ENCODE data around the gene SNX8. TPM values are rescaled to one million over a fixed set of nuclear protein-coding genes. Genes with fewer than 3 reads are reported as not detected.

SNX8 gene
- total and polyA plus RNA-seq, 2 experiments from 2014 or later: 24.7 to 81.4 TPM

DNA sequence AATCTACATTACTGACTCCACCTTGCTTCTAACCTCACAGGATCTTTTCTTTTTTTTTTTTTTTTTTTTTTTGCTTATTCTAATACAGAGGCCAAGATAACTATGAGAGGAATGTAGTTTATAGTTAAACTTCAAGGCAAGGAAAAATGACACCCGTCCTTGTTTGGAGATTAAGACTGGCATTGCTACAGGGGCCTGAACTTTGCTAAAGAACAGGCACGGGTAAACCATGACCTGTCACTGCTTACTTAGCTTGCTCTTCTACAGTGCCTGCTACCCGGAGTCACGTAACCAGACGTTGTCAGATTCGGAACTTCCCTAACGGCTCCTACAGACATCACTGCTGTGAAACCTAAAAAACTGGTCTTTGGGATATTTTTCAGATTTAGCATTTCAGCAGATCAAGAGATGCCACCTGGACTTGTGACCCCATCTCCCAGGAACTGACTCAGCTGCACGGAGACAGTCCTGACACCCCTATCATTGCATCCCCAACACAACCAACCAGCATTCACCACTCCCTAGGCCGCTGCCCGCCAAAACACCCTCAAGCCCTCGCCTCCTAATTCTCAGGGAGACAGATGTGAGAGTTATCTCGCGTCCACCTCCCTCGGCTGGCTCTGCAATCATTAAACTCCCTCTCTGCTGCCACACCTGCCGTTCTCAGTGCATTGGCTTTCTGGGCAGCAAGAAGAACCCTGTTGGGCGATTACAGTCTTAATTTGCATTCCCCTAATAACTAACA, 109.0 kb downstream of the SNX8 start:
- no peaks in the 10 kb centered on the region for H3K36me3 ChIP-seq (replicated peaks; ENCODE audit: insufficient read depth, low read depth)
- H3K27ac ChIP-seq: no peak overlapping the region
- peaks cover 25% of the 10 kb centered on the region for H3K4me1 ChIP-seq (ENCODE audit: insufficient read depth)
- no peaks in the 10 kb centered on the region for H3K9me3 ChIP-seq (ENCODE audit: low read depth)
- no peaks in the 10 kb centered on the region for H4K20me1 ChIP-seq (ENCODE audit: insufficient read depth, poor library complexity, severe bottlenecking)
- no peaks in the 10 kb centered on the region for H3K9me2 ChIP-seq (replicated peaks; ENCODE audit: insufficient read depth)
- H3K79me2 ChIP-seq: no peaks in the 10 kb centered on the region
- H3K4me3 ChIP-seq: no peak overlapping the region
- H2AFZ ChIP-seq: no peak overlapping the region
- no peak for TF ChIP-seq EZH2phosphoT487 (IDR thresholded peaks at IDR 0.05; ENCODE audit: low read depth, severe bottlenecking, unreplicated experiment)
- TF ChIP-seq EZH2 (IDR thresholded peaks at IDR 0.05; ENCODE audit: borderline replicate concordance): no peak
- no peak for TF ChIP-seq CTCF (IDR thresholded peaks at IDR 0.05; ENCODE audit: poor library complexity)
- no peaks in the 10 kb centered on the region for H3K27me3 ChIP-seq
- no peak overlapping the region for H3K4me2 ChIP-seq
- no peak for DNase-seq (ENCODE audit: low spot score)
- 69% methylated on average over 16 of the region's 16 CpGs for WGBS (ENCODE audit: low lambda C conversion rate, missing lambda C conversion rate)

GRCh38 chr7:2204446-2204845, 109.8 kb downstream of the SNX8 start:
- no peak overlapping the region for H3K27ac ChIP-seq
- no peak overlapping the region for H2AFZ ChIP-seq
- H3K27me3 ChIP-seq: no peaks in the 10 kb centered on the region
- TF ChIP-seq EZH2phosphoT487 (IDR thresholded peaks at IDR 0.05; ENCODE audit: low read depth, severe bottlenecking, unreplicated experiment) (no peak), EZH2 (IDR thresholded peaks at IDR 0.05; ENCODE audit: borderline replicate concordance) (no peak), CTCF (IDR thresholded peaks at IDR 0.05; ENCODE audit: poor library complexity) (no peak)
- no peak for DNase-seq (ENCODE audit: low spot score)
- no peaks in the 10 kb centered on the region for H3K36me3 ChIP-seq (replicated peaks; ENCODE audit: insufficient read depth, low read depth)
- H4K20me1 ChIP-seq (ENCODE audit: insufficient read depth, poor library complexity, severe bottlenecking): no peaks in the 10 kb centered on the region
- H3K4me1 ChIP-seq (ENCODE audit: insufficient read depth): peaks cover 25% of the 10 kb centered on the region
- H3K4me2 ChIP-seq: no peak overlapping the region
- H3K9me2 ChIP-seq (replicated peaks; ENCODE audit: insufficient read depth): no peaks in the 10 kb centered on the region
- no peaks in the 10 kb centered on the region for H3K9me3 ChIP-seq (ENCODE audit: low read depth)
- H3K4me3 ChIP-seq: no peak overlapping the region
- H3K79me2 ChIP-seq: no peaks in the 10 kb centered on the region
- WGBS (ENCODE audit: low lambda C conversion rate, missing lambda C conversion rate): 87% methylated on average over 11 of the region's 11 CpGs

DNA sequence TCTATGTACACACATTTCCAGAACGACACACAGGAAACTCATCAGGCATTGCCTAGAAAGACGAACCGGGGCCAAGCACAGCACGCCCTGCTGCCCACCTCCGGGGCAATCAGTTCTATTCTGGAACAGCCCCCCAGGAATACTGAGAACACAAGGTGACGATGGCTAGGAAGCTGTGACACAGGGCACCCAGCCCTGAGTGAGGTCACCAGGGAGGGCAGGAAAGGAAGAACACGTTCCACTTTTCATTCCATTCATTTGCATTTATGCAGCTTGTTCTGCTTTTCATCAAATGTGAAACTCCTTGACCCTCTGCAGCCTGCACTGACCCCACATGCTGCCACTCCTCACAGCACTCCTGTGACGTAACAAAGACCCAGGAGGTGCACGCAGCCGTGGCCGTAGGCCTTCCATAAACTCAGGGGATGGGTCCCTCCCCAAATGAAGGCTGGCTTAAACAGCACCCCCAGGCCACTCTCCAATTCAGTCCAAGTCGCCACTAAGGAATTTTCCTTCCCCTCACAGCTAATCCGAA, 110.4 kb downstream of the SNX8 start:
- Histone ChIP-seq H3K4me1 (ENCODE audit: insufficient read depth) (peaks cover 25% of the 10 kb centered on the region), H3K4me3 (no peak overlapping the region), H3K27ac (no peak overlapping the region), H3K79me2 (no peaks in the 10 kb centered on the region), H3K4me2 (peak overlapping the region; percentile 34), H3K9me2 (replicated peaks; ENCODE audit: insufficient read depth) (no peaks in the 10 kb centered on the region), H3K36me3 (replicated peaks; ENCODE audit: insufficient read depth, low read depth) (no peaks in the 10 kb centered on the region), H4K20me1 (ENCODE audit: insufficient read depth, poor library complexity, severe bottlenecking) (no peaks in the 10 kb centered on the region), H3K9me3 (ENCODE audit: low read depth) (no peaks in the 10 kb centered on the region), H2AFZ (no peak overlapping the region), H3K27me3 (no peaks in the 10 kb centered on the region)
- DNase-seq (ENCODE audit: low spot score): no peak
- TF ChIP-seq EZH2phosphoT487 (IDR thresholded peaks at IDR 0.05; ENCODE audit: low read depth, severe bottlenecking, unreplicated experiment) (no peak), CTCF (IDR thresholded peaks at IDR 0.05; ENCODE audit: poor library complexity) (no peak), EZH2 (IDR thresholded peaks at IDR 0.05; ENCODE audit: borderline replicate concordance) (no peak)
- 51% methylated on average over 13 of the region's 13 CpGs for WGBS (ENCODE audit: low lambda C conversion rate, missing lambda C conversion rate)

All from hepatocyte (in vitro differentiated cells).